ENCODE results near the gene MISP. TPM values are rescaled to one million over a fixed set of nuclear protein-coding genes. Genes with fewer than 3 reads are reported as not detected.

MISP gene
- total and polyA plus RNA-seq, 2 experiments from 2014 or later: 0.27 to 0.28 TPM

DNA sequence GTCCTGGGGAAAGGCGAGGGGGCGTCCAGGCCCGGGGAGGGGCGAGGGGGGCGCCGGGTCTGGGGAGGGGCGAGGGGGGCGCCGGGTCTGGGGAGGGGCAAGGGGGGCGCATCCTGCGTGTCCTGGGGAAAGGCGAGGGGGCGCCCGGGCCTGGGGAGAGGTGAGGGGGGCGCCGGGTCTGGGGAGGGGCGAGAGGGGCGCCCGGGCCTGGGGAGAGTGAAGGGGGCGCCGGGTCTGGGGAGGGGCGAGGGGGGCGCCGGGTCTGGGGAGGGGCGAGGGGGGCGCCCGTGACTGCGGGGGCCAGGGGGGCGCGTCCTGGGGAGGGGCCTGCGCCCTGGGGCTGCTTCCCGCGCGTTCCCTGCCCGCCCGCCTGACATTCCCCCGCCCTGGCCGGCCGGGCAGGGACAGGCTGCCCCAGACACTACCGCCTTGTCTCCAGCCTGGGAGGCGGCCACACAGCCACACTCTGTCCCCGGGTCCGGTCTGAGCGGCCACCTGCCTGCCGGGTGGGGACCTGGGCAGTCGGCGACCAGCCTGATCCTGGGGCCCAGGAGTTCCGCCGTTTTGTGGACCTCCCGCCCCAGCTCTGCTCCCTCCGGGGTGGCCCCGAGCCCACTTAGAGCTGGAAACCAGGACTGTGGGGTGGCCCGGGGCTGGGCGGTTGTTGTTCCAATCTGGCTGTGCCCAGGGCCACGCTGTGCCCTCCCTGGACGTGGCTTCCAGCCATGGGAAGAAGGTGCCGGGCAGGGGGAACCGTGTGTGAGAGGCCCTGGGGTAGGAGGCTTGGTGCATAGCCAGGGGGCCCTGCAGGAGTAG is 30.4 kb upstream of the MISP start:
- H3K4me3 Mint-ChIP-seq: 0 out of 3 replicates have a peak overlapping the region, but pooled peaks have one; percentile 17
- peak; percentile 51 for DNase-seq (ENCODE audit: low spot score)
- H3K79me2 ChIP-seq (replicated peaks; ENCODE audit: insufficient read depth): no peaks in the 10 kb centered on the region
- TF ChIP-seq CREB1 (CRISPR knock-in tag; IDR thresholded peaks at IDR 0.05; ENCODE audit: low read depth): no peak
- TF ChIP-seq EZH2phosphoT487 (IDR thresholded peaks at IDR 0.05; ENCODE audit: unreplicated experiment): no peak
- TF ChIP-seq, protein P1, sequence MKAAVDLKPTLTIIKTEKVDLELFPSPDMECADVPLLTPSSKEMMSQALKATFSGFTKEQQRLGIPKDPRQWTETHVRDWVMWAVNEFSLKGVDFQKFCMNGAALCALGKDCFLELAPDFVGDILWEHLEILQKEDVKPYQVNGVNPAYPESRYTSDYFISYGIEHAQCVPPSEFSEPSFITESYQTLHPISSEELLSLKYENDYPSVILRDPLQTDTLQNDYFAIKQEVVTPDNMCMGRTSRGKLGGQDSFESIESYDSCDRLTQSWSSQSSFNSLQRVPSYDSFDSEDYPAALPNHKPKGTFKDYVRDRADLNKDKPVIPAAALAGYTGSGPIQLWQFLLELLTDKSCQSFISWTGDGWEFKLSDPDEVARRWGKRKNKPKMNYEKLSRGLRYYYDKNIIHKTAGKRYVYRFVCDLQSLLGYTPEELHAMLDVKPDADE (IDR thresholded peaks at IDR 0.05): no peak
- TF ChIP-seq STAT1 (IDR thresholded peaks at IDR 0.05; ENCODE audit: unreplicated experiment): no peak
- no peak for TF ChIP-seq ZNF114 (CRISPR knock-in tag; IDR thresholded peaks at IDR 0.05)
- TF ChIP-seq, protein P2, sequence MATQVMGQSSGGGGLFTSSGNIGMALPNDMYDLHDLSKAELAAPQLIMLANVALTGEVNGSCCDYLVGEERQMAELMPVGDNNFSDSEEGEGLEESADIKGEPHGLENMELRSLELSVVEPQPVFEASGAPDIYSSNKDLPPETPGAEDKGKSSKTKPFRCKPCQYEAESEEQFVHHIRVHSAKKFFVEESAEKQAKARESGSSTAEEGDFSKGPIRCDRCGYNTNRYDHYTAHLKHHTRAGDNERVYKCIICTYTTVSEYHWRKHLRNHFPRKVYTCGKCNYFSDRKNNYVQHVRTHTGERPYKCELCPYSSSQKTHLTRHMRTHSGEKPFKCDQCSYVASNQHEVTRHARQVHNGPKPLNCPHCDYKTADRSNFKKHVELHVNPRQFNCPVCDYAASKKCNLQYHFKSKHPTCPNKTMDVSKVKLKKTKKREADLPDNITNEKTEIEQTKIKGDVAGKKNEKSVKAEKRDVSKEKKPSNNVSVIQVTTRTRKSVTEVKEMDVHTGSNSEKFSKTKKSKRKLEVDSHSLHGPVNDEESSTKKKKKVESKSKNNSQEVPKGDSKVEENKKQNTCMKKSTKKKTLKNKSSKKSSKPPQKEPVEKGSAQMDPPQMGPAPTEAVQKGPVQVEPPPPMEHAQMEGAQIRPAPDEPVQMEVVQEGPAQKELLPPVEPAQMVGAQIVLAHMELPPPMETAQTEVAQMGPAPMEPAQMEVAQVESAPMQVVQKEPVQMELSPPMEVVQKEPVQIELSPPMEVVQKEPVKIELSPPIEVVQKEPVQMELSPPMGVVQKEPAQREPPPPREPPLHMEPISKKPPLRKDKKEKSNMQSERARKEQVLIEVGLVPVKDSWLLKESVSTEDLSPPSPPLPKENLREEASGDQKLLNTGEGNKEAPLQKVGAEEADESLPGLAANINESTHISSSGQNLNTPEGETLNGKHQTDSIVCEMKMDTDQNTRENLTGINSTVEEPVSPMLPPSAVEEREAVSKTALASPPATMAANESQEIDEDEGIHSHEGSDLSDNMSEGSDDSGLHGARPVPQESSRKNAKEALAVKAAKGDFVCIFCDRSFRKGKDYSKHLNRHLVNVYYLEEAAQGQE (IDR thresholded peaks at IDR 0.05; ENCODE audit: unreplicated experiment): no peak
- TF ChIP-seq ZNF331 (CRISPR knock-in tag; IDR thresholded peaks at IDR 0.05; ENCODE audit: low read depth): no peak
- TF ChIP-seq, protein P3, sequence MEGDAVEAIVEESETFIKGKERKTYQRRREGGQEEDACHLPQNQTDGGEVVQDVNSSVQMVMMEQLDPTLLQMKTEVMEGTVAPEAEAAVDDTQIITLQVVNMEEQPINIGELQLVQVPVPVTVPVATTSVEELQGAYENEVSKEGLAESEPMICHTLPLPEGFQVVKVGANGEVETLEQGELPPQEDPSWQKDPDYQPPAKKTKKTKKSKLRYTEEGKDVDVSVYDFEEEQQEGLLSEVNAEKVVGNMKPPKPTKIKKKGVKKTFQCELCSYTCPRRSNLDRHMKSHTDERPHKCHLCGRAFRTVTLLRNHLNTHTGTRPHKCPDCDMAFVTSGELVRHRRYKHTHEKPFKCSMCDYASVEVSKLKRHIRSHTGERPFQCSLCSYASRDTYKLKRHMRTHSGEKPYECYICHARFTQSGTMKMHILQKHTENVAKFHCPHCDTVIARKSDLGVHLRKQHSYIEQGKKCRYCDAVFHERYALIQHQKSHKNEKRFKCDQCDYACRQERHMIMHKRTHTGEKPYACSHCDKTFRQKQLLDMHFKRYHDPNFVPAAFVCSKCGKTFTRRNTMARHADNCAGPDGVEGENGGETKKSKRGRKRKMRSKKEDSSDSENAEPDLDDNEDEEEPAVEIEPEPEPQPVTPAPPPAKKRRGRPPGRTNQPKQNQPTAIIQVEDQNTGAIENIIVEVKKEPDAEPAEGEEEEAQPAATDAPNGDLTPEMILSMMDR (conservative IDR thresholded peaks at IDR 0.05; ENCODE audit: low read depth in 2 of 2): no peak
- no peak for TF ChIP-seq JUNB (IDR thresholded peaks at IDR 0.05; ENCODE audit: unreplicated experiment)
- no peak for TF ChIP-seq POLR2AphosphoS5 (IDR thresholded peaks at IDR 0.05; ENCODE audit: low read depth)
- TF ChIP-seq NANOG (IDR thresholded peaks at IDR 0.05; ENCODE audit: borderline replicate concordance): no peak
- TF ChIP-seq EZH2 (IDR thresholded peaks at IDR 0.05; ENCODE audit: low read depth, unreplicated experiment): no peak
- TF ChIP-seq, protein P4, sequence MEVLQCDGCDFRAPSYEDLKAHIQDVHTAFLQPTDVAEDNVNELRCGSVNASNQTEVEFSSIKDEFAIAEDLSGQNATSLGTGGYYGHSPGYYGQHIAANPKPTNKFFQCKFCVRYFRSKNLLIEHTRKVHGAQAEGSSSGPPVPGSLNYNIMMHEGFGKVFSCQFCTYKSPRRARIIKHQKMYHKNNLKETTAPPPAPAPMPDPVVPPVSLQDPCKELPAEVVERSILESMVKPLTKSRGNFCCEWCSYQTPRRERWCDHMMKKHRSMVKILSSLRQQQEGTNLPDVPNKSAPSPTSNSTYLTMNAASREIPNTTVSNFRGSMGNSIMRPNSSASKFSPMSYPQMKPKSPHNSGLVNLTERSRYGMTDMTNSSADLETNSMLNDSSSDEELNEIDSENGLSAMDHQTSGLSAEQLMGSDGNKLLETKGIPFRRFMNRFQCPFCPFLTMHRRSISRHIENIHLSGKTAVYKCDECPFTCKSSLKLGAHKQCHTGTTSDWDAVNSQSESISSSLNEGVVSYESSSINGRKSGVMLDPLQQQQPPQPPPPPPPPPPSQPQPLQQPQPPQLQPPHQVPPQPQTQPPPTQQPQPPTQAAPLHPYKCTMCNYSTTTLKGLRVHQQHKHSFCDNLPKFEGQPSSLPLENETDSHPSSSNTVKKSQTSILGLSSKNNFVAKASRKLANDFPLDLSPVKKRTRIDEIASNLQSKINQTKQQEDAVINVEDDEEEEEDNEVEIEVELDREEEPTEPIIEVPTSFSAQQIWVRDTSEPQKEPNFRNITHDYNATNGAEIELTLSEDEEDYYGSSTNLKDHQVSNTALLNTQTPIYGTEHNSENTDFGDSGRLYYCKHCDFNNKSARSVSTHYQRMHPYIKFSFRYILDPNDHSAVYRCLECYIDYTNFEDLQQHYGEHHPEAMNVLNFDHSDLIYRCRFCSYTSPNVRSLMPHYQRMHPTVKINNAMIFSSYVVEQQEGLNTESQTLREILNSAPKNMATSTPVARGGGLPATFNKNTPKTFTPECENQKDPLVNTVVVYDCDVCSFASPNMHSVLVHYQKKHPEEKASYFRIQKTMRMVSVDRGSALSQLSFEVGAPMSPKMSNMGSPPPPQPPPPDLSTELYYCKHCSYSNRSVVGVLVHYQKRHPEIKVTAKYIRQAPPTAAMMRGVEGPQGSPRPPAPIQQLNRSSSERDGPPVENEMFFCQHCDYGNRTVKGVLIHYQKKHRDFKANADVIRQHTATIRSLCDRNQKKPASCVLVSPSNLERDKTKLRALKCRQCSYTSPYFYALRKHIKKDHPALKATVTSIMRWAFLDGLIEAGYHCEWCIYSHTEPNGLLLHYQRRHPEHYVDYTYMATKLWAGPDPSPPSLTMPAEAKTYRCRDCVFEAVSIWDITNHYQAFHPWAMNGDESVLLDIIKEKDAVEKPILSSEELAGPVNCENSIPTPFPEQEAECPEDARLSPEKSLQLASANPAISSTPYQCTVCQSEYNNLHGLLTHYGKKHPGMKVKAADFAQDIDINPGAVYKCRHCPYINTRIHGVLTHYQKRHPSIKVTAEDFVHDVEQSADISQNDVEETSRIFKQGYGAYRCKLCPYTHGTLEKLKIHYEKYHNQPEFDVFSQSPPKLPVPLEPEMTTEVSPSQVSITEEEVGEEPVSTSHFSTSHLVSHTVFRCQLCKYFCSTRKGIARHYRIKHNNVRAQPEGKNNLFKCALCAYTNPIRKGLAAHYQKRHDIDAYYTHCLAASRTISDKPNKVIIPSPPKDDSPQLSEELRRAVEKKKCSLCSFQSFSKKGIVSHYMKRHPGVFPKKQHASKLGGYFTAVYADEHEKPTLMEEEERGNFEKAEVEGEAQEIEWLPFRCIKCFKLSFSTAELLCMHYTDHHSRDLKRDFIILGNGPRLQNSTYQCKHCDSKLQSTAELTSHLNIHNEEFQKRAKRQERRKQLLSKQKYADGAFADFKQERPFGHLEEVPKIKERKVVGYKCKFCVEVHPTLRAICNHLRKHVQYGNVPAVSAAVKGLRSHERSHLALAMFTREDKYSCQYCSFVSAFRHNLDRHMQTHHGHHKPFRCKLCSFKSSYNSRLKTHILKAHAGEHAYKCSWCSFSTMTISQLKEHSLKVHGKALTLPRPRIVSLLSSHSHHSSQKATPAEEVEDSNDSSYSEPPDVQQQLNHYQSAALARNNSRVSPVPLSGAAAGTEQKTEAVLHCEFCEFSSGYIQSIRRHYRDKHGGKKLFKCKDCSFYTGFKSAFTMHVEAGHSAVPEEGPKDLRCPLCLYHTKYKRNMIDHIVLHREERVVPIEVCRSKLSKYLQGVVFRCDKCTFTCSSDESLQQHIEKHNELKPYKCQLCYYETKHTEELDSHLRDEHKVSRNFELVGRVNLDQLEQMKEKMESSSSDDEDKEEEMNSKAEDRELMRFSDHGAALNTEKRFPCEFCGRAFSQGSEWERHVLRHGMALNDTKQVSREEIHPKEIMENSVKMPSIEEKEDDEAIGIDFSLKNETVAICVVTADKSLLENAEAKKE (CRISPR knock-in tag; IDR thresholded peaks at IDR 0.05): no peak
- peaks cover 5% of the 10 kb centered on the region; the same call in 1 of the 2 replicates for H3K4me1 ChIP-seq (ENCODE audit: insufficient read depth)
- H3K4me2 ChIP-seq: peak overlapping the region; percentile 71
- H3K9me2 ChIP-seq (ENCODE audit: insufficient read depth): no peaks in the 10 kb centered on the region
- H3K9me3 Mint-ChIP-seq: peaks cover 5% of the 10 kb centered on the region; the same call in 2 of the 3 replicates
- peak overlapping the region; percentile 45; the same call in 1 of the 2 replicates for H3K4me3 ChIP-seq
- ATAC-seq: peak; percentile 44
- no peaks in the 10 kb centered on the region for H3K36me3 ChIP-seq (ENCODE audit: insufficient read depth)
- H3F3A ChIP-seq (replicated peaks; ENCODE audit: low read depth): no peaks in the 10 kb centered on the region
- peaks cover 7% of the 10 kb centered on the region; the same call in 1 of the 3 replicates for H3K4me1 Mint-ChIP-seq
- no peaks in the 10 kb centered on the region; the same call in 1 of the 2 replicates for H4K20me1 ChIP-seq (replicated peaks; ENCODE audit: insufficient read depth)
- H3K27me3 Mint-ChIP-seq (ENCODE audit: insufficient read depth, low read depth, poor library complexity): peaks cover 8% of the 10 kb centered on the region
- no peak overlapping the region for H3K27ac Mint-ChIP-seq
- no peaks in the 10 kb centered on the region; the same call in 2 of the 3 replicates for H3K36me3 Mint-ChIP-seq (ENCODE audit: low read depth)
- no peak overlapping the region for H2AFZ ChIP-seq
- peaks cover 7% of the 10 kb centered on the region; the same call in 1 of the 2 replicates for H3K27me3 ChIP-seq (ENCODE audit: insufficient read depth)
- H3K27ac ChIP-seq (ENCODE audit: low read depth): no peak overlapping the region
